HG03354 (cell line): ENCODE data around the gene KIF1C.
"Not testable (repeated sequence)": the region's sequence is repeated elsewhere in the genome, so short reads cannot be mapped to it uniquely, and the experiment has no call there.

Experiments used
- ATAC-seq: cut with Tn5 transposase; IDR thresholded peaks from one replicate; pipeline ENCODE4 v1.9.1; 2021; ENCODE audit warnings: mild to moderate bottlenecking; ENCODE audit not compliant: unreplicated experiment, poor library complexity, severe bottlenecking

The KIF1C gene

GRCh38 chr17:5034651-5035050 lies 36.9 kb downstream of the KIF1C start:
- ATAC-seq: no peak

GRCh38 chr17:5035315-5035714 lies 37.6 kb downstream of the KIF1C start, which contains the start of gene SLC52A1:
TSS of gene SLC52A1 (minus strand) at chr17:5035426. CDS start at chr17:5034606, 820 bp downstream.
- ATAC-seq: no peak

GRCh38 chr17:5042157-5043022 lies 44.6 kb downstream of the KIF1C start:
- ATAC-seq: no peak

GRCh38 chr17:5043524-5043923 lies 45.8 kb downstream of the KIF1C start:
- ATAC-seq: no peak

- ATAC-seq: no peak
Measured at GRCh38 chr17:5044630-5045029, 46.9 kb downstream of the KIF1C start.

GRCh38 chr17:5045496-5045895 lies 47.7 kb downstream of the KIF1C start:
- no peak for ATAC-seq

DNA sequence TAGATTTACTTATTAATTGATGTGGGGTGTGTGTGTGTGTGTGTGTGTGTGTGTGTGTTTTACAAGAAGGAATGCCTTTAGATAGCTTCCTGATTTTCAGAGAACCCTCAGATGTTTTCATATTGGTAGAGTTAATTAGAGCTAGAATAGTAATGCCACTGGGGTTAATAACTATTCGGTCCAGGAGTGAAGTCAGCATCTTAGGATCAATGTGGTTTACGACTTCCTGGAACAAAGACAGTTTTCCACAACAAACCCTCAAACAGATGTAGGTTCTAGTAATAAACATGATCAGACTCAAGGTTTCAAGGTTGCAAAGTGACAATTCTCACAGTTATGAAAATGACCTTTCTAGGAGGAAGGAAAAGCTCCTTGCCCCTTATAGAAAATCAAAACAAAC lies 49.7 kb downstream of the KIF1C start:
- no peak for ATAC-seq

- no peak for ATAC-seq
Measured at GRCh38 chr17:5049314-5049841, 51.6 kb downstream of the KIF1C start.

GRCh38 chr17:5050278-5050677 lies 52.5 kb downstream of the KIF1C start:
- no peak for ATAC-seq

GRCh38 chr17:5055543-5055942 lies 57.8 kb downstream of the KIF1C start:
- ATAC-seq: no peak

- ATAC-seq: no peak
Measured at GRCh38 chr17:5065227-5065744, 67.5 kb downstream of the KIF1C start.

GRCh38 chr17:5068236-5068635 lies 70.5 kb downstream of the KIF1C start:
- no peak for ATAC-seq

GRCh38 chr17:5069724-5070123 lies 72.0 kb downstream of the KIF1C start:
- ATAC-seq: no peak

- ATAC-seq: not testable (repeated sequence)
Measured at GRCh38 chr17:5075472-5075871, 77.7 kb downstream of the KIF1C start.

- ATAC-seq: not testable (repeated sequence)
Measured at GRCh38 chr17:5077275-5077674, 79.5 kb downstream of the KIF1C start.

DNA sequence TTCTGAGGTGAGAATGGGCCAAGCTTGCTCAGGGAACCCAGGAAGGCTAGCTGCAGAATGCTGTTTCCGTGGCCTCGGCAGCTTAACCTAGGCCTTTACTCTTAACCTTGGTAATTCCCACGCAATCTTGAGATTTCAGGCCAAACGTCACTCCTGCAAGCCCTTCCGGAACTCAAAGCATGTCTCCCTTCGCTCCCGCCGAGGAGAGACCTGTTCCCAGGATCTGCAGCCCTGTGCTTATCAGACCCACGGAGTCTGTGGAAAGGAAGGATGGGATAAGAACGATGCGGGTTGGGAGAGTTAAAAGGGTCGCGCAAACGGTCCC lies 80.0 kb downstream of the KIF1C start:
- no peak for ATAC-seq
